Muscle of arm (tissue), 12 donors: ENCODE data around the gene TMEM25. TPM values are rescaled to one million over a fixed set of nuclear protein-coding genes. Genes with fewer than 3 reads are reported as not detected.
A peak's percentile ranks its signal among the peaks of the same experiment; 100 is the strongest.
"Not testable (repeated sequence)": the region's sequence is repeated elsewhere in the genome, so short reads cannot be mapped to it uniquely, and the experiment has no call there.

Experiments
- DNase-seq: peaks from one replicate; pipeline ENCODE4 v3.0.0-alpha.2; 2013
- polyA plus RNA-seq, 12 donors: library from polyadenylated mRNA; unstranded; fragments of 120-200 nt; gene quantifications; one replicate each; pipeline ENCODE4 v1.2.1, GENCODE V29; 2013; ENCODE audit not compliant: insufficient read length in 12 of 12

Gene TMEM25
- polyA plus RNA-seq, 12 donors = 12.7 to 24.3 (median 18.6) TPM; not detected in 1

DNA sequence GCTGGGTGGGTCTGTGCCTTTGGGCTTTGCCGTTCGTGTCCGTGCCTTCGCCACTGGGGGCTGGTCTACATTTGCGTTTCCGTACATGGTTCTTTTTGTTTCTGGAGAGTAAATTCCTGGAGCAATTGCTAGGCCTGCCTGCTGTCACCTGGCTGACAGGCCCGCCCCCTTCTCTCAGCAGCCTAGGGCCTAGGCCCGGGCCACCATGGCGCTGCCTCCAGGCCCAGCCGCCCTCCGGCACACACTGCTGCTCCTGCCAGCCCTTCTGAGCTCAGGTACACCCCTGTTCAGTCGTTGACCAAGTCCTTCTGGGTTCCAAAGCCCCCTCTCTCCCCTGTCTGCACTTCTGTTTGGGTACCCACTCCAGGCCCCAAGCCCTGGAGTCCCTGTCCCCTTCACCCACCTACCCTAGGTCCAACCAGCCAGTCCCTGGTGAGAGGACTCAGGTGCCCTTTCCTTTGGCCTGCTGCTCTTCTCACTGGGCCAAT lies 649 bp downstream of the TMEM25 start:
- DNase-seq = no peak

GRCh38 chr11:118532091-118532490 lies 1.1 kb downstream of the TMEM25 start:
- no peak for DNase-seq

DNA sequence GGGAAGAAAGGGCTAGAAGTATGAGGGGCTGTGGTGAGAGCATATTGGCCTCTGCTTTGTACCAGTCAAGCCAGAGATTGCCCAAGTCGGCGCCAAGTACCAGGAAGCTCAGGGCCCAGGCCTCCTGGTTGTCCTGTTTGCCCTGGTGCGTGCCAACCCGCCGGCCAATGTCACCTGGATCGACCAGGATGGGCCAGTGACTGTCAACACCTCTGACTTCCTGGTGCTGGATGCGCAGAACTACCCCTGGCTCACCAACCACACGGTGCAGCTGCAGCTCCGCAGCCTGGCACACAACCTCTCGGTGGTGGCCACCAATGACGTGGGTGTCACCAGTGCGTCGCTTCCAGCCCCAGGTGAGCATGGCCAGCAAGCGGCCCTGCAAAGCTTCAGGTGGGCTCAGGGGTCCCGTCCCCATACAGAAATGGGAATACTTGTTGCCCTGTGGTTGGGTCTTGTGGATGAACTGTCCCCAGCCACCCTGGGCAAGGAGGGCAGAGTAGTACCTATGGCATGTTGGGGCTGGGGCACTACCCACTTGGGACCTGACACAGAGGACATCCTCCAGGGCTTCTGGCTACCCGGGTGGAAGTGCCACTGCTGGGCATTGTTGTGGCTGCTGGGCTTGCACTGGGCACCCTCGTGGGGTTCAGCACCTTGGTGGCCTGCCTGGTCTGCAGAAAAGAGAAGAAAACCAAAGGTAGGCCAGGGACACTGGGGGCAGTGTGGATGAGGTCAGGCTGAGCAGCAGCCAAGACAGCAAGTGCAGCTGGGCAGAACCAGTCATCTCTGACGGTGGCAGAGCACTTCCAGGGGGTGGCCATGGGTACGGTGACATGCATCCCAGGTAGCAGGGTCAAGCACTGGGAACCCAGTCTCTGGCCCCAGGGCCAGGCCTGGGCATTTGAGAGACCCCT lies 2.1 kb downstream of the TMEM25 start:
- DNase-seq = no peak

DNA sequence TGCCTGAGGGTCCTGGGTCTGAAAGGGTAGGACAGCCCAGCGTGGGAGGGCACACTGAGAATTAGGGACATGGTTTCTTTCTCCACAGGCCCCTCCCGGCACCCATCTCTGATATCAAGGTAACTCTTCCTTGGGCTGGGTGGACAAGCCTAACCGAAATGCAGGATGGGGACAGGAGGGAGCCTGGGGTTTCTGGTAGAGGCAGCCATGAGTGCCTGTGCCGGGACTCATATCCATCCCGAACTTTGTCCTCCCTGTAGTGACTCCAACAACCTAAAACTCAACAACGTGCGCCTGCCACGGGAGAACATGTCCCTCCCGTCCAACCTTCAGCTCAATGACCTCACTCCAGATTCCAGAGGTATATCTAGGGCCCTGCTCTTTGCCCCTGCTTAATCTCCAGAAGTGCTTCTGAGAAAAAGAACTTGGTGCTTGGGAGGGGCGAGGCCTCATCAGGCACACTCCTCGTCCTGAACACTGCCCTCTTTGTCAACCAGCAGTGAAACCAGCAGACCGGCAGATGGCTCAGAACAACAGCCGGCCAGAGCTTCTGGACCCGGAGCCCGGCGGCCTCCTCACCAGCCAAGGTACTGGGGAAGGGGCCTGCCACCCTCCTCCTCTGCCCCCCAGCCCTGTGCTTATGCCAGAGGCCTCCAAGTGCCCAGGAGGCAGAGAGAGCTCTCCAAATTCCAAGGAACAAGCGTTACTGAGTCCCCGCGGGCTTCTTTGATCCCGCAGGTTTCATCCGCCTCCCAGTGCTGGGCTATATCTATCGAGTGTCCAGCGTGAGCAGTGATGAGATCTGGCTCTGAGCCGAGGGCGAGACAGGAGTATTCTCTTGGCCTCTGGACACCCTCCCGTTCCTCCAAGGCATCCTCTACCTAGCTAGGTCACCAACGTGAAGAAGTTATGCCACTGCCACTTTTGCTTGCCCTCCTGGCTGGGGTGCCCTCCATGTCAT lies 3.1 kb downstream of the TMEM25 start:
- no peak for DNase-seq

- no peak for DNase-seq
Observed at GRCh38 chr11:118535261-118535660, 4.3 kb downstream of the TMEM25 start.

DNA sequence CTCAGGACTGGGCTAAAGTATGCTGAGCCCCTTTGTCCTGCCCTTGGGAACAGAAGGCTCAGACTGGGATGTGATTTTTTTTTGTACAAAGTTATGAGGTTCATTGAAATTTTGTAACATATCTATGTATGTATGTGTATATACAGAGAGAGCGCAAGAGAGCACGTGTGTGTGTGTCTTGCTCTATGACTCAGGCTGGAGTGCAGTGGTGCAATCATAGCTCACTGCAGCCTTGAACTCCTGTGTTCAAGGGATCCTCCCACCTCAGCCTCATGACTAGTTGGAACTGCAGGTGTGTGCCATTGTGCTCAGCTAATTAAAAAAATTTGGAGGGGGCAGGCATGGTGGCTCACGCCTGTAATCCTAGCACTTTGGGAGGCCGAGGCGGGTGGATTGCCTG lies 5.7 kb downstream of the TMEM25 start:
- DNase-seq = no peak

- no peak for DNase-seq
Observed at GRCh38 chr11:118537409-118537980, 6.5 kb downstream of the TMEM25 start.

DNA sequence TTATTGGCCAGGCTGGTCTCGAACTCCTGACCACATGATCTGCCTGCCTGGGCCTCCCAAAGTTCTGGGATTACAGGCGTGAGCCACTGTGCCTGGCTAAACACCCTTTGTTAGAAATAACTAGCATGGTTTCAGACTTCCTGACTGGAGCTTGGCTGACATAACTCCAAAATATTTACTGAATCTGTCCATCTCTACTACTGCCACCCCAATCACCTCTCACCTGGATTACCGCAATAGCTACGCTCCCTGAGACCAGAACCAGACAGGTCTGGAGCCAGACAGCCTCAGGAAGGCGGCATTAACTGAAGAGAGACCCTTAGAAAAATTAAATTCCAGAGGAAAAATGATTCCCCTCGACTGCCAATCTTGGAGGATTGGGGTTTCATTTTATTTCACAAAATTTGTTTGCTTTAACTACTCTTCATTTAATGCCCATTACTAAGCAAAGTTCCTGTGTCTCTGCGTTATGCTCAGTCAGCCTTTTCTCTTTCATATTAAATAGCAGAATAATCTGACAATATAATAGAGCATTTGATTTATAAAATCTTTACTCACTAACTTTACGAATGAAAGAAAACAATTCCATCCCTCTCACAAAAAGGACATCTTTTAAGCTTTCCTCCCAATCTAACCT lies 13.1 kb downstream of the TMEM25 start:
- DNase-seq = no peak

- DNase-seq = no peak
Observed at GRCh38 chr11:118544647-118545010, 13.6 kb downstream of the TMEM25 start.

- no peak for DNase-seq
Observed at GRCh38 chr11:118545533-118545932, 14.5 kb downstream of the TMEM25 start.

DNA sequence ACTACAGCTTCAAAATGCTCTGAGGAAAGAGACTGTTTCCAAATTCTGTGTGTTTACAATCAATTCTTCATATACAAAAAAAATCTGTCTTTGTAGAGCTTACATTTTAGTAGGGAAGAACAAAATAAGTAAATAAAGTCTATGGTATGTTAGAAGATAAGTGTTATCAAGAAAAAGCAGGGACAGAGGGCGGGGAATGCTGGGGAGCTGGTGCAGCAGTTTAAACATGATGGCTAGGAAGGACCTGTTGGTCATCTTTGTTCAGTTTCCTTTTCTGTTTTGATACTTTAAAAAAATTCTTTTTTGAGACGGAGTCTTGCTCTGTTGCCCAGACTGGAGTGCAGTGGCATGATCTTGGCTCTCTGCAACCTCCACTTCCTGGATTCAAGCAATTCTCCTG lies 16.1 kb downstream of the TMEM25 start:
- no peak for DNase-seq

DNA sequence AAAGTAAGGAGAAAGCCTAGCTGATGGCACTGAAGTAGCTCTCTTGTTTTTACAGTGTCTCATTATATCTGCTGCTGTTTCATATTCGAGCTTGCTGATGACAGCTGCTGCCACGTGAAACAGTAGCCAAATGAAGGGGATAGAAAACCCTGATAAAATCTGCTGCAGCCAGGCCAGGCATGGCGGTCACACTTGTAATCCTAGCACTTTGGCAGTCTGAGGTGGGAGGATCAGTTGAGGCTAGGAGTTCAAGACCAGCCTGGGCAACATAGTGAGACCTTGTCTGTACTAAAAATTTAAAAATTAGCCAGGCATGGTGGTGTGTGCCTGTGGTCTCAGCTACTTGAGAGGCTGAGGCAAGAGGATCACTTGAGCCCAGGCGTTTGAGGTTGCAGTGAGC lies 21.3 kb downstream of the TMEM25 start:
- DNase-seq = no peak

DNA sequence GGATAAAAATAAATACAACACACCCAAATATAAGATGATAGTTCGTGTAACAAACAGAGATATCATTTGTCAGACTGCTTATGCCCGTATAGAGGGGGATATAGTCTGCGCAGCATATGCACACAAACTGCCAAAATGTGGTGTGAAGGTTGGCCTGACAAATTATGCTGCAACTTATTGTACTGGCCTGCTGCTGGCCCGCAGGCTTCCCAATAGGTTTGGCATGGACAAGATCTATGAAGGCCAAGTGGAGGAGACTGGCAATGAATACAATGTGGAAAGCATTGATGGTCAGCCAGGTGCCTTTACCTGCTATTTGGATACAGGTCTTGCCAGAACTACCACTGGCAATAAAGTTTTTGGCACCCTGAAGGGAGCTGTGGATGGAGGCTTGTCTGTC lies 29.8 kb downstream of the TMEM25 start:
- DNase-seq = no peak

GRCh38 chr11:118565051-118565450 lies 34.1 kb downstream of the TMEM25 start:
- DNase-seq = peak; percentile 66

GRCh38 chr11:118569670-118570069 lies 38.7 kb downstream of the TMEM25 start:
- no peak for DNase-seq

DNA sequence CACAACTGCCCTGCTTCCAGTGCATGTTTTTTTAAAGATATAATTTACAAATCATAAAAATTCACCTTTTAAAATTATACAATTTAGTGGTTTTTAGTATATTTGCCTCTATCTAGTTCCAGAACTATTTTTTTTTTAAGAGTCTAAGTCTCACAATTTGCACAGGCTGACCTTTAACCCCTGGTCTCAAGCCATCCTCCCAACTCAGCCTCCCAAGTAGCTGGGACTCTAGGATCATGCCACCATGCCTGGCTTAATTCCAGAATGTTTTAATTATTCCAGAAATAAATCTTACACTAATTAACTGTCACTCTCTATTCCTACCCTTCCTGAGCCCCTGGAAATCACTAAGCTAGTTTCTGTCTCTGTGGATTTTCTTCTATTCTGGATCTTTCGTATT lies 39.8 kb downstream of the TMEM25 start:
- no peak for DNase-seq

- not testable (repeated sequence) for DNase-seq
Observed at GRCh38 chr11:118571701-118572060, 40.7 kb downstream of the TMEM25 start.

- DNase-seq = peak; percentile 90
Observed at GRCh38 chr11:118572061-118572980, 41.3 kb downstream of the TMEM25 start, which contains the start of gene ARCN1. Gene ARCN1, plus strand, starts transcription at chr11:118572409. Its CDS starts 139 bp downstream, at chr11:118572548.

DNA sequence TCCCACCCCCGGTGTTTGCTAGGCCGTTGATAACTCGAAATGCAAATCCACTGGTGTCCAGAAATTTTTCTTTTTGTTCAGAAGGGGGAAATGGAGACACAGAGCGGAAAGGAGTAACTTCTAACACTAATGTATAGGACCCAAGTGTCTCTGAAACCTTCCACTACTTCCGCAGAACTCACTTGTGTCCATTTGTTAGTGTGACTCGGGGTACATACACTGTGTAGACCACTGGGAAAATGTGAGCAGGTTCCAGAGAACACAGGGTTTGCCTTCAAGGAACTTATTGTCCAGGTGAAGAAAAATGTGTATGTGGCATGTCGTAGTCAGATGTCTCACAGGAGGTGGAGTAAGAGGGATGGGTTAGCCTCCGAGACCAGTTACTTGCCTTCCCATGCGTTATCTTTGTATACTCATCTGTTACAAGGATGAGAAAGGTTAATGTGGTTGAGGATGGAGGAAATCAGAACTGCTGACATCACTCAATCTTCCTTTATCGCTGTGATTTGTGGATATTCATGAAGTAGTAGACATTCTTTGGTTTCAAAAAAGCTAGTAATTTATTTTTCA lies 42.1 kb downstream of the TMEM25 start:
- DNase-seq = peak; percentile 48

DNA sequence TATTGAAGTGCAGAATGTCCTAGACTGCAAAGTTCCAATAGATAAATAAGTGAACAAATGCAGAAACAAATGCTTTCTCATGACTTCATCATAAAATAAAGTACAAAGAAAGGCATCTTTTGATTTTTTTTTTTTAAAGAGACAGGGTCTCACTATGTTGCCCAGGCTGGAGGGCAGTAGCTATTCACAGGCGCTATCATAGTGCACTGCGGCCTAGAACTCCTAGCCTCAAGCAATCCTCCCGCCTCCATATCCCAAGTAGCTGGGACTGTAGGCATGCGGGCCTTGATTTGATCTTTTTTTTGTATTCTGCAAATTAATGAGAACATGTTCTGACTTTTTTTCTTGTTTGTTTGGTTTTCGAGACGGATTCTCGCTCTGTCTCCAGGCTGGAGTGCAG lies 43.6 kb downstream of the TMEM25 start:
- no peak for DNase-seq
